Bronchial epithelial cell (primary cell): ENCODE results near the gene RBMS1. TPM values are rescaled to one million over a fixed set of nuclear protein-coding genes. Genes with fewer than 3 reads are reported as not detected.

Experiments
- DNase-seq: peaks from one replicate; pipeline ENCODE4 v3.0.0-alpha.2; 2010; ENCODE audit warnings: low read depth
- FAIRE-seq: peaks from 2 replicates; lab custom pipeline; 2011; peaks lifted over from hg19 to GRCh38; lab: Jason Lieb, UNC
- H3K27me3 ChIP-seq: 2 replicates; pipeline ENCODE4 v1.5.1; 2011; ENCODE audit warnings: low read length; ENCODE audit not compliant: control insufficient read depth, insufficient read depth
- H3K36me3 ChIP-seq: 2 replicates; pipeline ENCODE4 v1.5.1; 2011; ENCODE audit warnings: low read length; ENCODE audit not compliant: control insufficient read depth, insufficient read depth
- H3K4me3 ChIP-seq: 2 replicates; pipeline ENCODE4 v1.5.1; 2011; ENCODE audit warnings: mild to moderate bottlenecking, low read depth, low read length, control low read depth
- CTCF ChIP-seq: IDR thresholded peaks from 2 replicates; pipeline ENCODE4 v1.5.1; 2011; ENCODE audit warnings: mild to moderate bottlenecking, moderate library complexity, low read length, control low read depth, inconsistent platforms; ENCODE audit not compliant: insufficient read depth, severe bottlenecking
- total RNA-seq: library from RNA; depleted of rRNA; stranded (reverse); fragments of >200 nt; gene quantifications from 2 replicates; pipeline ENCODE4 v1.2.1, GENCODE V29; 2014

RBMS1 gene
- total RNA-seq: 30.0 and 34.1 TPM in 2 replicates

- no peak for TF ChIP-seq CTCF
- FAIRE-seq (no peak), DNase-seq (peak; percentile 30)
- Histone ChIP-seq H3K27me3 (no peaks in the 10 kb centered on the region), H3K36me3 (no peaks in the 10 kb centered on the region), H3K4me3 (peak within 1 kb of the TSS; percentile 91)
These were observed at the start of gene RBMS1 for GRCh38 chr2:160493227-160494028. RBMS1 (minus strand) TSS chr2:160493807; CDS start chr2:160493363, 444 bp downstream.

GRCh38 chr2:160541745-160542144 lies 48.1 kb upstream of the RBMS1 start:
- Histone ChIP-seq H3K4me3 (no peak overlapping the region), H3K27me3 (no peaks in the 10 kb centered on the region), H3K36me3 (no peaks in the 10 kb centered on the region)
- DNase-seq (no peak), FAIRE-seq (no peak)
- no peak for TF ChIP-seq CTCF

GRCh38 chr2:160538559-160539355 lies 45.1 kb upstream of the RBMS1 start:
- FAIRE-seq: no peak
- no peaks in the 10 kb centered on the region for H3K27me3 ChIP-seq
- no peak for TF ChIP-seq CTCF

GRCh38 chr2:160538115-160538514 lies 44.5 kb upstream of the RBMS1 start:
- TF ChIP-seq CTCF: no peak
- FAIRE-seq: no peak

More at GRCh38 chr2:160538559-160539355, 45.1 kb upstream of the RBMS1 start:
- Histone ChIP-seq H3K36me3 (no peaks in the 10 kb centered on the region), H3K4me3 (no peak overlapping the region)
- peak; percentile 49 for DNase-seq

GRCh38 chr2:160534996-160535395 lies 41.4 kb upstream of the RBMS1 start:
- no peak overlapping the region for H3K4me3 ChIP-seq
- no peak for FAIRE-seq
- no peak for TF ChIP-seq CTCF
- DNase-seq: no peak
- no peaks in the 10 kb centered on the region for H3K36me3 ChIP-seq
- no peaks in the 10 kb centered on the region for H3K27me3 ChIP-seq

More at GRCh38 chr2:160538115-160538514, 44.5 kb upstream of the RBMS1 start:
- no peak overlapping the region for H3K4me3 ChIP-seq
- H3K36me3 ChIP-seq: no peaks in the 10 kb centered on the region
- DNase-seq: no peak
- no peaks in the 10 kb centered on the region for H3K27me3 ChIP-seq
